Measurements from ENCODE around the gene SLC25A47. TPM values are rescaled to one million over a fixed set of nuclear protein-coding genes. Genes with fewer than 3 reads are reported as not detected.

Gene SLC25A47
- total and polyA plus RNA-seq, 2 donors (not counting 3 experiments of a cell fraction or from before 2014, with no cell fraction given), result not detected

DNA sequence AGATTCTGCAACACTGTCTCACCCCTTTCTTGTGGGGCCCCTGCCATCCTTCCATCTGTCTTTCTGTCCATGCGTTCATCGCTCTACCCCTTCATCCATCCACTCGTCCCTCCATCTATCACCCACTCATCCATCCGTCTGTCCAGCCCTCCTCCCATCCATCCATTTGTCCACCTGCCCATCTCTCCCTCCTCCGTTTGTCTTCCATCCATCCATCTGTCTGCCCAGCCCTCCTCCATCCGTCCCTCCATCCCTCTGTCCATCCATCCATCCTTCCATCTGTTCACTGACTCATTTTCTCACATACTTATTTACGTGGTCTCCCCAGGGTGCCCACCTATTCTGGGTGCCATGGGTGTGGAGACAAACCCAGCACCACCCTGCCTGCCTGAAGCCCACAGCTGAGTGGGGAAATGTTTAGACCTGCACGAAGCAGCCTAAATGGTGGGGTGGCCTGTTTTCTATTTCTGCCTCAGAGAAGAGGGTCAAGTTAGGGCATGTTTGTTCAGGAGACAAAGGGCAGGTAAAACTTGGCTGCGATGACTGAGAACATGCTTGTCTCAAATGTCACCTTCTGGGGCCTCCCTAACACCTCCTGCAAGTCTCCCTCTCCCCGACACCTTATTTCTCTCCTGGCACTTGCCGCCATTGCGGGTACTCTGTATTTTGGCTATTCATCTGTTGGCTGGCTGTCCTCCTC is 2.8 kb upstream of the SLC25A47 start:
- no peak for FAIRE-seq
- intact Hi-C loops (cut with micrococcal nuclease), result no loop called here
- no peak for DNase-seq (ENCODE audit: low read depth, low spot score)
- Histone ChIP-seq H3K4me1 (ENCODE audit: control insufficient read depth, extremely low read depth, insufficient read depth, low read length) (no peaks in the 10 kb centered on the region), H3K4me3 (replicated peaks in 1 of 3; ENCODE audit: insufficient read depth in 1 of 3, low read depth in 1 of 3, low read length in 3 of 3) (no peak overlapping the region), H3K79me2 (ENCODE audit: control insufficient read depth, insufficient read depth, low read length) (no peaks in the 10 kb centered on the region), H4K20me1 (replicated peaks; ENCODE audit: control insufficient read depth, extremely low read depth, insufficient read depth, low read length) (no peaks in the 10 kb centered on the region), H2AFZ (ENCODE audit: low read depth, low read length) (no peak overlapping the region), H3K9ac (replicated peaks; ENCODE audit: extremely low read depth, insufficient read depth, low read length) (no peak overlapping the region), H3K36me3 (ENCODE audit: control insufficient read depth in 2 of 2, extremely low read depth in 1 of 2, insufficient read depth in 2 of 2, low read length in 2 of 2) (no peaks in the 10 kb centered on the region), H3K27ac (ENCODE audit: insufficient read depth, low read depth, low read length) (no peak overlapping the region), H3K9me1 (replicated peaks; ENCODE audit: control insufficient read depth, extremely low read depth, insufficient read depth, low read length) (no peaks in the 10 kb centered on the region), H3K4me2 (ENCODE audit: insufficient read depth, low read length) (no peak overlapping the region), H3K9me3 (replicated peaks; ENCODE audit: control insufficient read depth, insufficient read depth, low read length) (no peaks in the 10 kb centered on the region), H3K27me3 (ENCODE audit: control insufficient read depth in 2 of 2, insufficient read depth in 2 of 2, low read length in 2 of 2) (no peaks in the 10 kb centered on the region)
- dilution Hi-C loops (cut with MboI; ENCODE audit: extremely low pct_ligation_motif_present, low sequenced_read_pairs), result no loop called here
- TF ChIP-seq FOS (IDR thresholded peaks at IDR 0.05; ENCODE audit: borderline replicate concordance, insufficient read depth, low read length) (no peak), JUN (IDR thresholded peaks at IDR 0.05; ENCODE audit: borderline replicate concordance, insufficient read depth, insufficient read length, low read depth) (no peak), POLR2A (IDR thresholded peaks at IDR 0.05; ENCODE audit: low read depth, low read length) (no peak), POLR2AphosphoS5 (IDR thresholded peaks at IDR 0.05; ENCODE audit: insufficient read depth, low read depth, low read length) (no peak), MYC (IDR thresholded peaks at IDR 0.05; ENCODE audit: low read depth, low read length) (no peak), GATA2 (IDR thresholded peaks at IDR 0.05; ENCODE audit: insufficient read depth, insufficient read length, low read depth, low read length) (no peak), EZH2 (IDR thresholded peaks at IDR 0.05; ENCODE audit: borderline replicate concordance, low read depth, low read length, severe bottlenecking) (no peak)
- TF ChIP-seq, protein P1, sequence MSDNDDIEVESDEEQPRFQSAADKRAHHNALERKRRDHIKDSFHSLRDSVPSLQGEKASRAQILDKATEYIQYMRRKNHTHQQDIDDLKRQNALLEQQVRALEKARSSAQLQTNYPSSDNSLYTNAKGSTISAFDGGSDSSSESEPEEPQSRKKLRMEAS (IDR thresholded peaks at IDR 0.05; ENCODE audit: insufficient read depth, insufficient read length), result no peak
- TF ChIP-seq, protein P2, sequence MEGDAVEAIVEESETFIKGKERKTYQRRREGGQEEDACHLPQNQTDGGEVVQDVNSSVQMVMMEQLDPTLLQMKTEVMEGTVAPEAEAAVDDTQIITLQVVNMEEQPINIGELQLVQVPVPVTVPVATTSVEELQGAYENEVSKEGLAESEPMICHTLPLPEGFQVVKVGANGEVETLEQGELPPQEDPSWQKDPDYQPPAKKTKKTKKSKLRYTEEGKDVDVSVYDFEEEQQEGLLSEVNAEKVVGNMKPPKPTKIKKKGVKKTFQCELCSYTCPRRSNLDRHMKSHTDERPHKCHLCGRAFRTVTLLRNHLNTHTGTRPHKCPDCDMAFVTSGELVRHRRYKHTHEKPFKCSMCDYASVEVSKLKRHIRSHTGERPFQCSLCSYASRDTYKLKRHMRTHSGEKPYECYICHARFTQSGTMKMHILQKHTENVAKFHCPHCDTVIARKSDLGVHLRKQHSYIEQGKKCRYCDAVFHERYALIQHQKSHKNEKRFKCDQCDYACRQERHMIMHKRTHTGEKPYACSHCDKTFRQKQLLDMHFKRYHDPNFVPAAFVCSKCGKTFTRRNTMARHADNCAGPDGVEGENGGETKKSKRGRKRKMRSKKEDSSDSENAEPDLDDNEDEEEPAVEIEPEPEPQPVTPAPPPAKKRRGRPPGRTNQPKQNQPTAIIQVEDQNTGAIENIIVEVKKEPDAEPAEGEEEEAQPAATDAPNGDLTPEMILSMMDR (IDR thresholded peaks at IDR 0.05; ENCODE audit: extremely low read depth in 1 of 2, insufficient read depth in 1 of 2, low read depth in 1 of 2, low read length in 2 of 2), result no peak
- ChIA-PET CTCF (interaction anchor here (1.3 kb wide), 1 partner anchor 212 kb away, joined by 3 read pairs; no protein-coding TSS in a partner anchor), POLR2A (no interaction called here)
- no TSS peak for BruUV-seq (replicated peaks)
